ENCODE results near the gene CLDN7. TPM values are rescaled to one million over a fixed set of nuclear protein-coding genes. Genes with fewer than 3 reads are reported as not detected.

Gene CLDN7
- total RNA-seq, 4 donors from 2014 or later = 108 to 161 (median 144) TPM

GRCh38 chr17:7237761-7238419, 24.4 kb downstream of the CLDN7 start:
- H3K27me3 ChIP-seq = no peaks in the 10 kb centered on the region
- DNase-seq = peak; percentile 78 to 85
- peak overlapping the region; percentile 73 to 96 (median 74) for H3K27ac ChIP-seq
- no peaks in the 10 kb centered on the region for H3K9me3 ChIP-seq
- peaks cover 7 to 17% of the 10 kb centered on the region in 2 donors for H3K36me3 ChIP-seq
- TF ChIP-seq POLR2A (IDR thresholded peaks at IDR 0.05) (no peak), CTCF (IDR thresholded peaks at IDR 0.05) (no peak)
- H3K4me1 ChIP-seq = peaks cover 29 to 41% of the 10 kb centered on the region in 2 donors
- peak overlapping the region; percentile 48 to 100 (median 62) for H3K4me3 ChIP-seq (replicated peaks in 1 of 3)
- intact Hi-C loops (cut with DNase I) = no loop called here
- 0 to 1% methylated on average over 2 to 15 of the region's 73 CpGs for WGBS, 2 donors

- H3K36me3 ChIP-seq = peaks cover 7 to 17% of the 10 kb centered on the region in 2 donors
- intact Hi-C loops (cut with DNase I) = no loop called here
- 25 to 35% methylated on average over 6 of the region's 6 CpGs for WGBS, 2 donors
- no peak for TF ChIP-seq CTCF (IDR thresholded peaks at IDR 0.05)
- no peak for TF ChIP-seq POLR2A (IDR thresholded peaks at IDR 0.05)
- DNase-seq = no peak
- H3K9me3 ChIP-seq = no peaks in the 10 kb centered on the region
- H3K27ac ChIP-seq = peak overlapping the region; percentile 73 to 96 (median 74)
- H3K27me3 ChIP-seq = no peaks in the 10 kb centered on the region
- peak overlapping the region; percentile 48 to 100 (median 62) for H3K4me3 ChIP-seq (replicated peaks in 1 of 3)
- H3K4me1 ChIP-seq = peaks cover 32 to 47% of the 10 kb centered on the region in 2 donors
Measured at GRCh38 chr17:7237266-7237760, 25.0 kb downstream of the CLDN7 start.

- Histone ChIP-seq H3K36me3 (peaks cover 7 to 17% of the 10 kb centered on the region in 2 donors), H3K27ac (peak overlapping the region in 1 of 3 donors; percentile 74), H3K27me3 (no peaks in the 10 kb centered on the region), H3K4me3 (replicated peaks in 1 of 3) (no peak overlapping the region), H3K4me1 (peaks cover 35 to 52% of the 10 kb centered on the region in 2 donors), H3K9me3 (no peaks in the 10 kb centered on the region)
- TF ChIP-seq POLR2A (IDR thresholded peaks at IDR 0.05) = no peak
- TF ChIP-seq CTCF (IDR thresholded peaks at IDR 0.05) = no peak
- intact Hi-C loops (cut with DNase I) = no loop called here
- DNase-seq = no peak
- WGBS, 2 donors = 89% methylated on average over 6 of the region's 6 CpGs
Measured at GRCh38 chr17:7236808-7237207, 25.5 kb downstream of the CLDN7 start.

- peaks cover 32 to 48% of the 10 kb centered on the region in 2 donors for H3K4me1 ChIP-seq
- H3K4me3 ChIP-seq (replicated peaks in 1 of 3) = no peak overlapping the region
- no peaks in the 10 kb centered on the region for H3K9me3 ChIP-seq
- H3K27ac ChIP-seq = no peak overlapping the region
- TF ChIP-seq POLR2A (IDR thresholded peaks at IDR 0.05) (no peak), CTCF (IDR thresholded peaks at IDR 0.05) (no peak)
- WGBS, 2 donors = 82 to 88% methylated on average over 22 of the region's 22 CpGs
- DNase-seq = no peak
- H3K36me3 ChIP-seq = peaks cover 7 to 17% of the 10 kb centered on the region in 2 donors
- intact Hi-C loops (cut with DNase I) = no loop called here
- H3K27me3 ChIP-seq = no peaks in the 10 kb centered on the region
Measured at GRCh38 chr17:7235693-7236665, 26.3 kb downstream of the CLDN7 start.

Data from thyroid gland (tissue), 4 donors.